ENCODE data around the gene OR9Q2. TPM values are rescaled to one million over a fixed set of nuclear protein-coding genes. Genes with fewer than 3 reads are reported as not detected.

Gene OR9Q2
- total and polyA plus RNA-seq, 2 of the 8 experiments (the other 6 are each of a cell fraction or from before 2014, with no cell fraction given): not detected

DNA sequence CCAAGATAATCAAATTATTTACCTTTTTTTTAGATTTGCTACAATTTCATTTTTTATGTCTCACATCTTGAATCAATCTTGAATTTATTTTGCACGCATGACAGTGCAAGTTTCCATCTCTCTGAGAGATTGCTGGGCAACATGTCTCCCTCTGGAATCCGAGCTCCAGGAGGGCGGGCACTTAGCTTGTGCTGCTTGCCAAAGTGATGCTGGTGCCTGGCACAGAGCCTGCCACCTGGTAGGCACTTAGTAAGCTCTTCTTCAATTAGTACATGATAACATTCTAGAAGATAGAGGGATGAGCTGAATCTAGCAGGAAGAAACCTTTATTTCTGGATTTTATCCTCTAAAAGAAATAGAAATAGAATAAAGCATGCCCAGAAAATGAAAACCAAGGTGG is 36.1 kb upstream of the OR9Q2 start:
- Histone ChIP-seq H3K79me1 (ENCODE audit: low read depth, low read length) (no peaks in the 10 kb centered on the region), H2BK12ac (ENCODE audit: low read depth, low read length) (no peak overlapping the region), H3K23ac (ENCODE audit: insufficient read length) (no peak overlapping the region), H3K9me3 (ENCODE audit: insufficient read depth in 2 of 2, low read depth in 1 of 2, low read length in 1 of 2) (peaks cover 0 to 2% of the 10 kb centered on the region in 2 experiments; a peak in 2 of 4 replicates), H4K20me1 (replicated peaks in 1 of 2; ENCODE audit: control insufficient read depth in 1 of 2, insufficient read depth in 2 of 2, low read length in 2 of 2) (no peaks in the 10 kb centered on the region), H3K23me2 (ENCODE audit: low read depth, low read length) (no peaks in the 10 kb centered on the region; the same call in 1 of the 2 replicates), H2AK5ac (ENCODE audit: low read depth, low read length) (no peak overlapping the region), H3K18ac (ENCODE audit: extremely low read depth, low read length) (no peak overlapping the region), H3K4me2 (ENCODE audit: insufficient read depth in 1 of 2, low read depth in 2 of 2, low read length in 2 of 2) (no peak overlapping the region), H2AFZ (ENCODE audit: low read length) (no peak overlapping the region), H3K79me2 (ENCODE audit: control insufficient read depth in 1 of 2, insufficient read depth in 2 of 2, low read length in 2 of 2) (no peaks in the 10 kb centered on the region), H3K4ac (replicated peaks; ENCODE audit: insufficient read length, low read depth, low read length) (no peak overlapping the region), H2BK120ac (replicated peaks; ENCODE audit: low read depth, low read length) (no peak overlapping the region), H3K9ac (replicated peaks in 1 of 4; ENCODE audit: extremely low read depth in 1 of 4, low read depth in 3 of 4, low read length in 3 of 4) (no peak overlapping the region), H4K5ac (ENCODE audit: insufficient read length, low read depth, low read length) (no peak overlapping the region), H4K8ac (ENCODE audit: extremely low read depth, insufficient read depth, low read length) (no peak overlapping the region), H3K27me3 (replicated peaks in 1 of 4; ENCODE audit: control insufficient read depth in 3 of 4, extremely low read depth in 1 of 4, insufficient read depth in 3 of 4, low read length in 3 of 4) (no peaks in the 10 kb centered on the region), H2BK15ac (ENCODE audit: low read length) (no peak overlapping the region), H3K4me1 (replicated peaks in 1 of 4; ENCODE audit: control insufficient read depth in 3 of 4, insufficient read depth in 4 of 4, low read length in 3 of 4) (no peaks in the 10 kb centered on the region), H3K27ac (ENCODE audit: low read depth, low read length) (no peak overlapping the region), H2BK20ac (ENCODE audit: low read length) (no peak overlapping the region), H4K91ac (replicated peaks; ENCODE audit: insufficient read length, low read length) (no peak overlapping the region), H3K36me3 (ENCODE audit: control insufficient read depth in 2 of 4, insufficient read depth in 4 of 4, low read length in 3 of 4) (no peaks in the 10 kb centered on the region), H3K14ac (ENCODE audit: insufficient read length) (no peak overlapping the region), H3K56ac (replicated peaks; ENCODE audit: insufficient read length, low read depth, low read length) (no peak overlapping the region), H3K4me3 (ENCODE audit: extremely low read depth in 1 of 4, insufficient read depth in 2 of 4, low read depth in 3 of 4, low read length in 4 of 4) (no peak overlapping the region), H2BK5ac (ENCODE audit: low read depth, low read length) (no peak overlapping the region)
- 68% methylated on average over 3 of the region's 3 CpGs; no CpG with 5 or more reads in 1 of the 2 experiments for WGBS, 2 experiments (ENCODE audit: extremely low coverage in 1 of 2, insufficient coverage in 1 of 2, insufficient read length in 1 of 2, insufficient replicate concordance in 2 of 2, low coverage in 1 of 2, low lambda C conversion rate in 2 of 2, missing lambda C conversion rate in 1 of 2)
- FAIRE-seq (no peak), DNase-seq (ENCODE audit: low read depth in 1 of 2, low spot score in 2 of 2) (no peak)
- CTCF ChIA-PET (ENCODE audit: partially characterized antibody): interaction anchor here (0.7 kb wide), 1 partner anchor 209 kb away, joined by 4 read pairs; no protein-coding TSS in a partner anchor
- POLR2A ChIA-PET (ENCODE audit: partially characterized antibody): no interaction called here
- TF ChIP-seq SRF (IDR thresholded peaks at IDR 0.05; ENCODE audit: low read depth, low read length): no peak
- TF ChIP-seq FOSL1 (IDR thresholded peaks at IDR 0.05; ENCODE audit: insufficient read depth, low read depth, low read length): no peak
- TF ChIP-seq GTF2F1 (IDR thresholded peaks at IDR 0.05; ENCODE audit: borderline replicate concordance, low read depth, low read length): no peak
- TF ChIP-seq RFX5 (IDR thresholded peaks at IDR 0.05; ENCODE audit: borderline replicate concordance, low read depth, low read length): no peak
- TF ChIP-seq BRCA1 (IDR thresholded peaks at IDR 0.05; ENCODE audit: low read depth, low read length): no peak
- TF ChIP-seq POLR2AphosphoS5 (IDR thresholded peaks at IDR 0.05; ENCODE audit: low read depth, low read length): no peak
- TF ChIP-seq BCL11A (IDR thresholded peaks at IDR 0.05; ENCODE audit: low read depth in 2 of 2, low read length in 2 of 2): no peak
- TF ChIP-seq SUZ12 (IDR thresholded peaks at IDR 0.05; ENCODE audit: low read length): no peak
- no peak for TF ChIP-seq CHD2 (IDR thresholded peaks at IDR 0.05; ENCODE audit: low read length)
- no peak for TF ChIP-seq HDAC2 (IDR thresholded peaks at IDR 0.05; ENCODE audit: borderline replicate concordance in 1 of 2, low read depth in 2 of 2, low read length in 2 of 2)
- TF ChIP-seq SP4 (IDR thresholded peaks at IDR 0.05; ENCODE audit: low read length): no peak
- TF ChIP-seq SIX5 (IDR thresholded peaks at IDR 0.05; ENCODE audit: low read depth, low read length): no peak
- TF ChIP-seq SIN3A (conservative IDR thresholded peaks at IDR 0.05 in 1 of 2, IDR thresholded peaks at IDR 0.05 in 1 of 2; ENCODE audit: low read depth in 1 of 2, low read length in 2 of 2): no peak
- TF ChIP-seq EP300 (IDR thresholded peaks at IDR 0.05; ENCODE audit: borderline replicate concordance in 1 of 2, low read depth in 2 of 2, low read length in 2 of 2): no peak
- TF ChIP-seq CREB1 (IDR thresholded peaks at IDR 0.05): no peak
- no peak for TF ChIP-seq ASH2L (IDR thresholded peaks at IDR 0.05; ENCODE audit: low read length)
